PC-3 (cell line): ENCODE data around the gene LYRM9. TPM values are rescaled to one million over a fixed set of nuclear protein-coding genes. Genes with fewer than 3 reads are reported as not detected.

Experiments used
- ATAC-seq: fragments of 200-7000 bp; cut with Tn5 transposase; 2 replicates; pipeline ENCODE4 v1.9.1; 2020; ENCODE audit warnings: mild to moderate bottlenecking, moderate library complexity
- BruUV-seq: library from RNA; stranded (reverse); fragments of 400-500 nt; replicated peaks from 2 replicates; lab custom pipeline; 2021; lab: Mats Ljungman, UMichigan
- CTCF ChIA-PET: fragments of 300-600 bp; sonication (Branson Sonifier 250); formaldehyde crosslinking; loops from one replicate; lab custom pipeline; 2022; ENCODE audit warnings: antibody characterized with exemption; lab: Charles Lee
- POLR2A ChIA-PET: fragments of 300-600 bp; sonication (Branson Sonifier 250); formaldehyde crosslinking; loops from one replicate; lab custom pipeline; 2022; ENCODE audit warnings: antibody characterized with exemption; ENCODE audit not compliant: unreplicated experiment; lab: Charles Lee
- DNase-seq: peaks from one replicate; pipeline ENCODE4 v3.0.0-alpha.2; 2015
- H2AFZ ChIP-seq: fragments of 300-600 bp; sonication (generic); 2 replicates; pipeline ENCODE4 v1.6.0; 2016; ENCODE audit warnings: antibody characterized with exemption, low read length
- H3F3A ChIP-seq: fragments of 300-600 bp; sonication (generic); one replicate; pipeline ENCODE4 v1.6.0; 2017; ENCODE audit warnings: antibody characterized with exemption, low read length, control low read depth, mild to moderate bottlenecking; ENCODE audit not compliant: unreplicated experiment
- H3K27ac ChIP-seq: fragments of 300-600 bp; sonication (generic); 2 replicates; pipeline ENCODE4 v1.5.1; 2016; ENCODE audit warnings: mild to moderate bottlenecking, low read length
- H3K27me3 ChIP-seq: fragments of 300-600 bp; sonication (generic); 2 replicates; pipeline ENCODE4 v1.6.1; 2016; ENCODE audit warnings: low read length, mixed read lengths
- H3K36me3 ChIP-seq: fragments of 300-600 bp; sonication (generic); 2 replicates; pipeline ENCODE4 v1.6.1; 2016; ENCODE audit warnings: low read depth, mixed run types, low read length, mixed read lengths
- H3K4me1 ChIP-seq: fragments of 300-600 bp; sonication (generic); 2 replicates; pipeline ENCODE4 v1.5.1; 2016; ENCODE audit warnings: low read length; ENCODE audit not compliant: insufficient read depth
- H3K4me2 ChIP-seq: fragments of 300-600 bp; sonication (generic); 2 replicates; pipeline ENCODE4 v1.6.0; 2016; ENCODE audit warnings: low read length
- H3K4me3 ChIP-seq: fragments of 300-600 bp; sonication (generic); 2 replicates; pipeline ENCODE4 v1.5.1; 2016; ENCODE audit warnings: mild to moderate bottlenecking, low read length, mixed read lengths
- H3K79me2 ChIP-seq: fragments of 300-600 bp; sonication (generic); 2 replicates; pipeline ENCODE4 v1.6.1; 2017; ENCODE audit warnings: low read length, mixed read lengths
- H3K9ac ChIP-seq: fragments of 300-600 bp; sonication (generic); 2 replicates; pipeline ENCODE4 v1.6.0; 2016; ENCODE audit warnings: mild to moderate bottlenecking, low read length
- H3K9me2 ChIP-seq: fragments of 300-600 bp; sonication (generic); replicated peaks from 2 replicates; pipeline ENCODE4 v1.6.1; 2016; ENCODE audit warnings: mixed run types, low read length, mixed read lengths
- H3K9me3 ChIP-seq: fragments of 300-600 bp; sonication (generic); 2 replicates; pipeline ENCODE4 v1.6.1; 2016; ENCODE audit warnings: low read length, mixed read lengths
- H4K20me1 ChIP-seq: fragments of 300-600 bp; sonication (generic); 2 replicates; pipeline ENCODE4 v1.6.1; 2016; ENCODE audit warnings: low read length, mixed read lengths
- EZH2 ChIP-seq: fragments of 300-600 bp; sonication (generic); IDR thresholded peaks from one replicate; pipeline ENCODE4 v1.6.1; 2017; ENCODE audit warnings: antibody characterized with exemption, mild to moderate bottlenecking, low read length; ENCODE audit not compliant: unreplicated experiment
- EZH2phosphoT487 ChIP-seq: fragments of 300-600 bp; sonication (generic); IDR thresholded peaks from 2 replicates; pipeline ENCODE4 v1.6.1; 2018; ENCODE audit warnings: mild to moderate bottlenecking, antibody characterized with exemption, low read length, borderline replicate concordance
- intact Hi-C: fragments of 100-400 bp; cut with micrococcal nuclease; formaldehyde crosslinking; loops from 2 replicates; pipeline ENCODE4 v1.9.0; 2023
- total RNA-seq: library from RNA; depleted of rRNA; stranded (reverse); fragments of >200 nt; gene quantifications from 2 replicates; pipeline ENCODE4 v1.2.3, GENCODE V29; 2014
- TF ChIP-seq, protein P1 (sequence below): fragments of 300-600 bp; sonication (generic); conservative IDR thresholded peaks from 2 replicates; pipeline ENCODE4 v1.5.1; 2017; ENCODE audit warnings: antibody characterized with exemption, low read depth, mild to moderate bottlenecking, low read length

LYRM9 gene
- total RNA-seq, 1 experiment from 2014 or later = 0.58 TPM

DNA sequence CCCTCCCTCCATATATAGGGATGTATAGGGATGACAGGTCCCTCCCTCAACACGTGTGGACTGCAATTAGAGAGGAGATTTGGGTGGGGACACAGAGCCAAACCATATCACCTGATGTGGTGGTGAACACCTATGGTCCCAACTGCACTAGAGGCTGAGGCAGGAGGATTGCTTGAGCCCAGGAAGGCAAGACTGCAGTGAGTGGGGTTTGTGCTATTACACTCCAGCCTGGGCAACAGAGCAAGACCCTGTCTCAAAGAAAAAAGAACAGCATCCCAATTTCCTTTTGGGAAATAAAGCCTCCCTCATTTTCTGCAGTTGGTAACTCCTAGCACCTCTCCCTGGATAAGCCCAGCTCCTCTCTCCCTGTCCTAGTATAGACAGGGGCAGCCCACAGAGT lies 23.8 kb upstream of the LYRM9 start:
- no peaks in the 10 kb centered on the region for H3K79me2 ChIP-seq
- TF ChIP-seq EZH2phosphoT487 (no peak), EZH2 (no peak)
- TF ChIP-seq, protein P1, sequence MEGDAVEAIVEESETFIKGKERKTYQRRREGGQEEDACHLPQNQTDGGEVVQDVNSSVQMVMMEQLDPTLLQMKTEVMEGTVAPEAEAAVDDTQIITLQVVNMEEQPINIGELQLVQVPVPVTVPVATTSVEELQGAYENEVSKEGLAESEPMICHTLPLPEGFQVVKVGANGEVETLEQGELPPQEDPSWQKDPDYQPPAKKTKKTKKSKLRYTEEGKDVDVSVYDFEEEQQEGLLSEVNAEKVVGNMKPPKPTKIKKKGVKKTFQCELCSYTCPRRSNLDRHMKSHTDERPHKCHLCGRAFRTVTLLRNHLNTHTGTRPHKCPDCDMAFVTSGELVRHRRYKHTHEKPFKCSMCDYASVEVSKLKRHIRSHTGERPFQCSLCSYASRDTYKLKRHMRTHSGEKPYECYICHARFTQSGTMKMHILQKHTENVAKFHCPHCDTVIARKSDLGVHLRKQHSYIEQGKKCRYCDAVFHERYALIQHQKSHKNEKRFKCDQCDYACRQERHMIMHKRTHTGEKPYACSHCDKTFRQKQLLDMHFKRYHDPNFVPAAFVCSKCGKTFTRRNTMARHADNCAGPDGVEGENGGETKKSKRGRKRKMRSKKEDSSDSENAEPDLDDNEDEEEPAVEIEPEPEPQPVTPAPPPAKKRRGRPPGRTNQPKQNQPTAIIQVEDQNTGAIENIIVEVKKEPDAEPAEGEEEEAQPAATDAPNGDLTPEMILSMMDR = no peak
- H3K4me1 ChIP-seq = no peaks in the 10 kb centered on the region
- H3K36me3 ChIP-seq = no peaks in the 10 kb centered on the region
- DNase-seq (no peak), ATAC-seq (no peak)
- POLR2A ChIA-PET = no interaction called here
- no peak overlapping the region for H3K4me2 ChIP-seq
- intact Hi-C loops = no loop called here
- no peak overlapping the region for H2AFZ ChIP-seq
- no peaks in the 10 kb centered on the region for H3K27me3 ChIP-seq
- no TSS peak for BruUV-seq
- no peak overlapping the region for H3K4me3 ChIP-seq
- H3K9me2 ChIP-seq = no peaks in the 10 kb centered on the region
- H3F3A ChIP-seq = no peaks in the 10 kb centered on the region
- H4K20me1 ChIP-seq = no peaks in the 10 kb centered on the region
- H3K27ac ChIP-seq = no peak overlapping the region
- no peak overlapping the region for H3K9ac ChIP-seq
- no peaks in the 10 kb centered on the region for H3K9me3 ChIP-seq
- CTCF ChIA-PET = no interaction called here

DNA sequence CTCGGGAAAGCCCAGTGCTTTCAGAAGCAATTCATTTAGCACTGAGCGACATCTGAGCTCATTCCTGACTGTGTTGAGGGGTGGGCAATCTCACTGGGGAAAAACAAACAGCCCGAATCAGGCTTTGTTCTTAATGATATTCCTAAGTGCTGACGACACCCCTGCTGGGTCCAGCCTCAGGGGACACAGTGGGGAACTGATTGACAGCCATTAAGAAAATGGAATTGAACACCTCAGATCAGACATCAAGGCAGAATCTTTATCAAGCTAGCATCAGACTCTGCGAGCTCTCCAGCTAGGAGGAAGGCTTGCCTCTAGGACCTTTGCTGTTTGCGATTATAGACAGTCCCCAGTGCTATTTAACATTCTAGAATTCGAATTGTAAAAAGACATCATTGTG lies 22.5 kb upstream of the LYRM9 start:
- Histone ChIP-seq H3K9me2 (no peaks in the 10 kb centered on the region), H4K20me1 (no peaks in the 10 kb centered on the region), H3K9me3 (no peaks in the 10 kb centered on the region), H3K4me3 (no peak overlapping the region), H3K4me1 (no peaks in the 10 kb centered on the region), H3K27ac (no peak overlapping the region), H3F3A (no peaks in the 10 kb centered on the region), H3K79me2 (no peaks in the 10 kb centered on the region), H3K27me3 (no peaks in the 10 kb centered on the region), H3K36me3 (no peaks in the 10 kb centered on the region), H3K9ac (no peak overlapping the region), H3K4me2 (no peak overlapping the region), H2AFZ (no peak overlapping the region)
- ATAC-seq (no peak), DNase-seq (no peak)
- no TSS peak for BruUV-seq
- ChIA-PET POLR2A (no interaction called here), CTCF (no interaction called here)
- TF ChIP-seq EZH2 (no peak), EZH2phosphoT487 (no peak)
- TF ChIP-seq, protein P1 = no peak
- intact Hi-C loops = no loop called here

DNA sequence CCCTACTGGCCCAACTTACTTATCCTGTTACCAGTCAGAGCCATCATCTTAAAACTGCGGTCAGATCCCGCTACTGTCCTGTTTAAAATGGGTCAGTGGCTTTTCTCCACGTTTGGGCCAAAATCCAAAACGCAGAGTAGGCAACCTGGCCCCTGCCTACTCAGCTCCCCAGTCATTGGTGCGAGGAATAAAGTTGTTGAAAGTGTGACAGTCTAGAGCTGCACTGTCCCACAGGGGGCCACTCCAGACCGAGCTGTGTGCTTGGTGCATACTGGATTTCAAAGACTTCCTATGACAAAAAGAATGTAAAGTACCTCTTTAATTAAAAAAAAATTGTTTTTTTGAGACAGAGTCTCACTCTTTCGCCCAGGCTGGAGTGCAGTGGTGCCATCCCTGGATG lies 21.2 kb upstream of the LYRM9 start:
- Histone ChIP-seq H3K9ac (no peak overlapping the region), H3K27me3 (no peaks in the 10 kb centered on the region), H3K9me2 (no peaks in the 10 kb centered on the region), H3K4me2 (no peak overlapping the region), H3F3A (no peaks in the 10 kb centered on the region), H3K36me3 (no peaks in the 10 kb centered on the region), H3K79me2 (no peaks in the 10 kb centered on the region), H3K4me3 (no peak overlapping the region), H3K4me1 (no peaks in the 10 kb centered on the region), H2AFZ (no peak overlapping the region), H3K9me3 (no peaks in the 10 kb centered on the region), H4K20me1 (no peaks in the 10 kb centered on the region), H3K27ac (no peak overlapping the region)
- no peak for TF ChIP-seq EZH2
- TF ChIP-seq, protein P1 = no peak
- no peak for TF ChIP-seq EZH2phosphoT487
- no peak for DNase-seq
- intact Hi-C loops = no loop called here
- ChIA-PET CTCF (interaction anchor here (0.6 kb wide), 1 partner anchor 153 kb away, joined by 5 read pairs; no protein-coding TSS in a partner anchor), POLR2A (no interaction called here)
- BruUV-seq = no TSS peak
- ATAC-seq = no peak
